ENCODE measurements around the gene PHLDB3. TPM values are rescaled to one million over a fixed set of nuclear protein-coding genes. Genes with fewer than 3 reads are reported as not detected.

Gene PHLDB3
- total and polyA plus RNA-seq, 2 of the 4 experiments (the other 2 are of a cell fraction): 2.9 to 10.6 TPM

DNA sequence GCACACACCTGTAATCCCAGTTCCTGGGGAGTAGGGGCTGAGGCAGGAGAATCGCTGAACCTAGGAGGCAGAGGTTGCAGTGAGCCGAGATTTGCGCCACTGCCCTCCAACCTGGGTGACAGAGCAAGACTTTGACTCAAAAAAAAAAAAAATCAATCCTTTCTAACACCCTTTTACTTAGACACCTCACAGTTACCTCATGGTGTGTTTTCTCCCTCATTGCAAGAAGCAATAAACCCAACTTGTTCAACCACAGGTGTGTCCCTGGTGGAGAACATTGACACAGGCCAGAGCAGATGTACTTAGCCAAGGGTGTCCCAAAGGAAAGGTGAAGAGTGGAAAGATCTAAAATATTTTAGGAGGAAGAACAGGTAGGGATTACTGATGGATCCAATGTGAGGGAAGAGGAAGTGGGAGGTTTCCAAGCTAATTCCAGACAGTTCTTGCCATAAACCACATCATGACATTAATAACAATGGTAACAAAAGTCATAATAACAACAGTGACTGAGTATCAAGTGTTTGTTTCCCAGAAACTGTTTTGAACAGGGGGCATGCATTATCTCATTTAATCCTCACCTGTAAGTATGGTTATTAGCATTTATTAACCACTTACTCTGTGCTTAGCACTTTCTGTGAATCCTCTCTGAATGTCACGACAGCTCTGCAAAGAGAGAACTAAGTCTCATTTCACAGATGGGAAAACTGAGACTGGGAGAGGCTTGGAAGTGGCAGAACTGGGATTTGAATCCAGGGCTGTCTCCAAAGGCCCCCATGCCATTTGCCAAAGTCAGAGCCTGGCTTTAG, 36.0 kb downstream of the PHLDB3 start:
- H3K79me1 ChIP-seq (ENCODE audit: low read depth in 1 of 2, low read length in 2 of 2): no peaks in the 10 kb centered on the region
- peaks cover 7% of the 10 kb centered on the region for H3K9me1 ChIP-seq (ENCODE audit: insufficient read depth, low read length)
- intact Hi-C loops (cut with micrococcal nuclease): no loop called here
- peak overlapping the region; percentile 78 for H2BK20ac ChIP-seq (ENCODE audit: low read depth, low read length)
- in situ Hi-C loops (cut with MboI; ENCODE audit: low sequenced_read_pairs): no loop called here
- H2BK5ac ChIP-seq (ENCODE audit: low read depth, low read length, poor library complexity, severe bottlenecking): no peak overlapping the region
- no peak overlapping the region for H3K23ac ChIP-seq (ENCODE audit: low read depth, low read length)
- peak; percentile 48 for TF ChIP-seq RCOR1 (IDR thresholded peaks at IDR 0.05; ENCODE audit: insufficient replicate concordance, low read length)
- TF ChIP-seq CEBPB (IDR thresholded peaks at IDR 0.05; ENCODE audit: low read depth, low read length): no peak
- TF ChIP-seq POLR2A (IDR thresholded peaks at IDR 0.05; ENCODE audit: low read depth, low read length): no peak
- CTCF ChIA-PET: interaction anchor here (0.6 kb wide), 1 partner anchor 181 kb away, joined by 4 read pairs; no protein-coding TSS in a partner anchor
- dilution Hi-C loops (cut with HindIII; ENCODE audit: low sequenced_read_pairs, unreplicated experiment): no loop called here
- no peaks in the 10 kb centered on the region for H3K36me3 ChIP-seq (ENCODE audit: control insufficient read depth, insufficient read depth, low read length)
- H3K9ac ChIP-seq (ENCODE audit: low read depth, low read length): no peak overlapping the region
- H3K4ac ChIP-seq (ENCODE audit: low read depth, low read length): peak overlapping the region; percentile 80
- POLR2A ChIA-PET (ENCODE audit: unreplicated experiment): interaction anchor here (0.6 kb wide), 1 partner anchor 70 kb away, joined by 3 read pairs; no protein-coding TSS in a partner anchor
- H2BK120ac ChIP-seq (ENCODE audit: low read depth, low read length): peak overlapping the region; percentile 73
- no peak overlapping the region for H3K4me3 ChIP-seq (ENCODE audit: insufficient read depth, low read depth, low read length)
- DNase-seq (no peak), ATAC-seq (ENCODE audit: low read depth) (no peak)
- H3K14ac ChIP-seq (replicated peaks; ENCODE audit: low read depth, low read length): 0 out of 2 replicates have a peak overlapping the region, but pooled peaks have one; percentile 75
- H2AK9ac ChIP-seq (replicated peaks; ENCODE audit: low read depth, low read length, poor library complexity): no peak overlapping the region
- no peak overlapping the region for H4K5ac ChIP-seq (ENCODE audit: low read depth, low read length)
- H4K20me1 ChIP-seq (ENCODE audit: insufficient read depth, low read length): no peaks in the 10 kb centered on the region
- H2BK15ac ChIP-seq (ENCODE audit: low read depth, low read length): peak overlapping the region; percentile 94; the same call in 2 of the 3 replicates
- peak overlapping the region; percentile 85 for H2AK5ac ChIP-seq (ENCODE audit: low read depth, low read length)
- no peak overlapping the region for H3K56ac ChIP-seq (ENCODE audit: extremely low read depth, insufficient read depth, low read length)
- H3K18ac ChIP-seq (ENCODE audit: low read depth, low read length): peak overlapping the region; percentile 79
- H4K91ac ChIP-seq (ENCODE audit: insufficient read depth, low read depth, low read length): no peak overlapping the region
- no peaks in the 10 kb centered on the region for H3K9me3 ChIP-seq (ENCODE audit: control insufficient read depth, insufficient read depth, low read length)
- H3K27ac ChIP-seq (ENCODE audit: insufficient read depth, low read length): no peak overlapping the region
- peak overlapping the region in 1 of 2 experiments; percentile 1; a peak in 1 of 4 replicates for H4K8ac ChIP-seq (ENCODE audit: low read depth in 2 of 2, low read length in 2 of 2)
- no CpG with 5 or more reads among the region's 4 CpGs for WGBS, 2 experiments (ENCODE audit: extremely low coverage in 2 of 2, insufficient read length in 1 of 2)
- H3K4me2 ChIP-seq (ENCODE audit: low read depth, low read length): no peak overlapping the region
- H3K4me1 ChIP-seq (ENCODE audit: control insufficient read depth, insufficient read depth, low read length): peaks cover 18% of the 10 kb centered on the region
- no peak overlapping the region for H2AFZ ChIP-seq (replicated peaks; ENCODE audit: low read length, poor library complexity)
- H3K27me3 ChIP-seq (ENCODE audit: control insufficient read depth, insufficient read depth, low read length): no peaks in the 10 kb centered on the region
- BruUV-seq (replicated peaks): no TSS peak
